Left ventricle myocardium superior (tissue), 1 donor: ENCODE measurements around the gene CRYBB1. TPM values are rescaled to one million over a fixed set of nuclear protein-coding genes. Genes with fewer than 3 reads are reported as not detected.
"Not testable (repeated sequence)": the region's sequence is repeated elsewhere in the genome, so short reads cannot be mapped to it uniquely, and the experiment has no call there.

Experiments used
- ATAC-seq: fragments of 200-7000 bp; cut with Tn5 transposase; one replicate; pipeline ENCODE4 v1.9.1; 2020; ENCODE audit warnings: mild to moderate bottlenecking, moderate library complexity
- DNase-seq: peaks from one replicate; pipeline ENCODE4 v3.0.0-alpha.2; 2020
- intact Hi-C: fragments of 100-400 bp; cut with micrococcal nuclease; formaldehyde crosslinking; loops from one replicate; pipeline ENCODE4 v1.11.0; 2022
- total RNA-seq: library from RNA; stranded (reverse); fragmentation: NEBNext Ultra II Directional; extraction: Animal tissue kit (Norgen Biotek cat#: 25700); gene quantifications from one replicate; pipeline ENCODE4 v1.2.1, GENCODE V29; 2021
- donor health status: DM: no; HTN: yes; CAD: no; lungs with severe emphysema.

Gene CRYBB1
- total RNA-seq, 1 donor from 2014 or later = 0.64 TPM

DNA sequence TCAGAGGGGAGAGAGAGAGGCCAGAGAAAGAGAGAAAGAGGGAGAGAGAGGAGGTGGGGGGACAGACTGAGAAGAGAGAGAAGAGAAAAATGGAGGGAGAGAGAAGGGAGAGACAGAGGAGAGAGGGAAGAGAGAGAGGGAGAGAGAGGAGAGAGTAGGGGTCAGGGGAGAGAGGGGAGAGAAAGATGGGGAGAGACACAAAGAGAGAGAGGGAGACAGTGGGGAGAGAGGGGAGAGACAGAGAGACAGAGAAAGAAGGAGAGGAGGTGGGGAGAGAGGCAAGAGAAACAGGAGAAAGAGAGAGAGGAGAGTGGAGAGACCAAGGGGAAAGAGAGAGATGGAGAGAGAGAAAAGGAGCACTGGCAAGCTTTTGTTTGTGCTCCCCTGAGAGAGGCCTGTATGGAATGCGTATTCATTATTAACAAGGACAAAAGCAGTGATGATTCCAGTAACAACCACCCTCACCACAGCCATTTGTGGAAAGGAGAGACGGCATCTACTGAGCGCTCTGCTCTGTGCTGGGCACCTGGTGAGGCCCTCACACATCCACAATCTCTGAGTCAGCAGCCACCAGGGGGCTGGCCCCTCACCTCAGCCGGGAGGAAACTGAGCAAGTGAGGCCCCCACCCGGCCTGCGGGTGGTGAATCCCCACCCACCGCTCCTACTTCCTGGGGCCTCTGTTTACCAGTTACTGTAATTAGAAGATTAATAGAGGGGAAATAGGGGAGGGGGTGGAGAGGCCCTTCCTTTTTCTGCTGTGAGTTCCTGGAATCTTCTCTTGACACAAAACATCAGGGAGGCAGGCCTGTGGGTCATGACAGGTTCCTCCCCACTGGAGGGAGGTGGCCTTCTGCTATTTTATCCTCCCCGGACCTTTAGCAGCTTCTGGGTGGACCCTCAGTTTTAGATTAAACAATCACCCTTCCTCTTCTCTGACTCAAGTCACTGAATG, 24.9 kb upstream of the CRYBB1 start:
- DNase-seq = peak; percentile 59
- intact Hi-C loops = no loop called here
- ATAC-seq = peak; percentile 43

- no peak for DNase-seq
- intact Hi-C loops = no loop called here
- no peak for ATAC-seq
These were observed 18.5 kb upstream of the CRYBB1 start for GRCh38 chr22:26636296-26636695.

DNA sequence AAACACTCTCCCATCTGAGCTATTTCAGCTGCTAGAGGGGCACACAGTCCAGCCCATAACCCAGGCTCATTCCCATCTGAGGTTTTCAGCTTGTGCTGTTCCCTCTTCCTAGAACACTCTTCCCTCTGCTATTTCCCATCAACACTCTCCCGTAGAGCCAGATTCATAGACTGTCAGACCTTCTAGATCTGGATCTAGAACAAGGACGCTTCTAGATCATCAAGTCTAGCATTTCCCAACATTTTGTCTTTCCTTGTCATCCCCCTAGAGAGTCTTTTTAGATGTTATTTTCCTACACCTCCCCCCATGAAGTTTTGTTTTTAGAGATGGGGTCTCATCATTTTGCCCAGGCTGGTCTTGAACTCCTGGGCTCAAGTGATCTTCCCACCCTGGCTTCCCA, 17.3 kb upstream of the CRYBB1 start:
- no peak for ATAC-seq

DNA sequence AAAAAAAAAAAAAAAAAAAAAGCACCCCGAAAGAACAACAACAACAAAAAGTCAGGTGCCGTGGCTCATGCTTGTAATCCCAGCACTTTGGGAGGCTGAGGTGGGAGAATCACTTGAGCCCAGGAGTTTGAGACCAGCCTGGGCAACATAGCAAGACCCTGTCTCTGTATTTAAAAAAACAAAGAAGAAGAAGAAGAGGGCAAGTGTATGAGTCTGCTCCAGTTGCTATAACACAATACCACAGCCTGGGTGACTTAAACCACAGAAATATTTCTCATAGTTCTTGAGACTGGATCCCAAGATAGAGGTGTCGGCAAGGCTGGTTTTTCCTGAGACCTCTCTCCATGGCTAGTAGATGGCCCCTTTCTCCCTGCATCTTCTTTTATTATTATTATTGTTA, 16.4 kb upstream of the CRYBB1 start:
- DNase-seq (no peak), ATAC-seq (no peak)
- intact Hi-C loops = no loop called here

More for the DNA sequence above, 17.3 kb upstream of the CRYBB1 start:
- intact Hi-C loops = no loop called here
- DNase-seq = no peak

GRCh38 chr22:26632422-26633155, 14.8 kb upstream of the CRYBB1 start:
- intact Hi-C loops = no loop called here

GRCh38 chr22:26631282-26631681, 13.5 kb upstream of the CRYBB1 start:
- ATAC-seq = no peak
- DNase-seq = no peak
- intact Hi-C loops = no loop called here

More at GRCh38 chr22:26632422-26633155, 14.8 kb upstream of the CRYBB1 start:
- DNase-seq = no peak
- peak; percentile 78 for ATAC-seq

- intact Hi-C loops = no loop called here
- no peak for ATAC-seq
- peak; percentile 42 for DNase-seq
These were observed 12.3 kb upstream of the CRYBB1 start for GRCh38 chr22:26629988-26630761.

GRCh38 chr22:26624803-26625202, 7.0 kb upstream of the CRYBB1 start:
- no peak for ATAC-seq
- intact Hi-C loops = no loop called here
- no peak for DNase-seq

- intact Hi-C loops = no loop called here
- no peak for DNase-seq
These were observed 6.2 kb upstream of the CRYBB1 start for GRCh38 chr22:26623984-26624383.

GRCh38 chr22:26621663-26622062, 3.8 kb upstream of the CRYBB1 start, which contains the start of gene CRYBA4:
TSS of gene CRYBA4 (plus strand) at chr22:26621963. CDS start at chr22:26622597, 634 bp downstream.
- DNase-seq (no peak), ATAC-seq (no peak)
- intact Hi-C loops = no loop called here

More at GRCh38 chr22:26623984-26624383, 6.2 kb upstream of the CRYBB1 start:
- no peak for ATAC-seq

DNA sequence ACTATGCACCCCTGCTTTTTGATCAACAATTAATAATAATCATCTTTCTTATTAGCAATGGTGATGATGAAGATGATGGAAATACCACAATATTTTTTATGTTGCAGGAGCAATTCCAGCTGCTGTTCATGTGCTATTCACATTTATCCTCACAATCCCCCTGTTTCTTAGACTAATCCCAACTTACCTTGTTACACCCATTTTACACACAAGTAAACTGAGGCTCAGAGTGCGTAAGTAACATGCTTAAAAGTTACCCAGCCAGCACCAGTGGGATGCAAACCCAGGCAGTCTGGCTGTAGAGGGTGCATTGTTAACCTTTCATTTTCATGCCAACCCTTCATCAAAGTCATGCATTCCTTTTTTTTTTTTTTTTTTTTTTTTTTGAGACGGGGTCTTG, 2.4 kb upstream of the CRYBB1 start:
- intact Hi-C loops = no loop called here
- no peak for ATAC-seq
- DNase-seq = no peak

- intact Hi-C loops = no loop called here
- ATAC-seq = peak; percentile 55
- peak; percentile 32 for DNase-seq
These were observed 1.7 kb upstream of the CRYBB1 start for GRCh38 chr22:26619510-26619909.

DNA sequence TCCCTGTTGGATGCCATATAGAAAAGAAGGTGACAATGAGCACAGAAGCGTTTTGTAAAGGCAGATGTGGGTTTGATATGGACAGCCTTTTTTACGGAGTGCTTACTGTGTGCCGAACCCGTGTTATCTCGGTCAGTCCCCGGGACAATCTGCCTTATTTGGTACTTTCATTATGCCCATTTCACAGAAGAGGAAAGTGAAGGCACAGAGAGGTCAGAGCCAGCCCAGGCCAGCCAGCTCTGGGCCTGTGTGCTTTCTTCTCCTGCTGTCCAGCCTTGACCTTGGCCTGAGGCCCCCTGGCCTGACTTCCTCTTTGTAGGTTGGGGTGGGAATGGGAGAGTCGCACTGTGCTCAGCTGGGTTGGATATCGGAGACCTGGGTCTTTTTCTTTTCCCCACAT, 628 bp upstream of the CRYBB1 start:
- DNase-seq (no peak), ATAC-seq (no peak)
- intact Hi-C loops = no loop called here

GRCh38 chr22:26616650-26617049, 1.2 kb downstream of the CRYBB1 start:
- ATAC-seq (no peak), DNase-seq (no peak)
- intact Hi-C loops = no loop called here

DNA sequence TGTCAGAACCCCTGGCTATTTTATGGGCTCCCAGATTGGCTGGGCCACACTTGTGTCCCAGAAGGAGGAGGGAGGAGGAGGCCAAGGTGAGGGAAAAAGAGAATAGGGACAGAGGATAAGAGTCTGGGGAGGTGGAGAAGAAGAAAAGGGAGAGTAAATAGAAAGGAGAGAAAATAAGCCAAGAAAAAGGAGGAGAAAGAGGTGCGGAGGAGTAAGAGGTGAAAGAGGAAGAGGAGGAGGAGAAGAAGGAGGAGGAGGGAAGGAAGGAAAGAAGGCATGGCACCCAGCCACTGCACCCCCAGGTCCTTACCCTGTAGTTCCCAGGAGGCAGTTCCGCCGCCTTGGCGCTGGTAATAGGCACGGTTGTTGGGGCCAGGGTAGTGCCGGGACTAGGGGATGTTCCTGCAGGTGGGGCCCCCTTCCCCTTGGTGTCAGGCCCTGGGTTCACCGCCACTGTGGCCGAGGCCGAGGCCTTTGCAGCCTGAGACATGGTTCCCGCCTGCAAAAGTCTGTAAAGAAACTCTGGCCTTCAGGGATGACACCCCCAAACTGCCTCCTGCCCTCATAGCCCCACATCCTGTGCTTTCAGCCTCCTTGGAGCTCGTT, 1.9 kb downstream of the CRYBB1 start:
- DNase-seq = no peak
- intact Hi-C loops = no loop called here
- ATAC-seq = no peak

DNA sequence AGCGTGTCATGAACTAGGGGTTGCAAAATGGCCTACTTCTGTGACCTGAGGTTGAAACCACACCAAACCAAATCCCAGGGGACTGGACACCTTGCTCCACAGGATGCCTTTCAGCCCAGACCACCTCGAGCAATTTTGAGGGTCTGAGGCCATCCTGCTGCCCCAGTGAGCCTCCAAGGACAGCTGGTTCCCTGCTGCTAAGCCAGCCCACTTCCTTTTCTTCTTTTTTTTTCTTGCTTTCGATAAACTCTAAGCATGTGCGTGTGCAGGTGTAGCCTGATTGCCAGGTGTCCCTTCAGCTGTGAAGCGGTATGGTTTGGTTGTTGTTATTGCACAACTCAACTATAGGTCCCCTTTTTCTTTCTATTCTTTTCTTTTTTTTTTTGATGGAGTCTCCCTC, 2.7 kb downstream of the CRYBB1 start:
- DNase-seq (no peak), ATAC-seq (no peak)
- intact Hi-C loops = no loop called here

GRCh38 chr22:26614322-26614721, 3.5 kb downstream of the CRYBB1 start:
- DNase-seq = no peak
- no peak for ATAC-seq
- intact Hi-C loops = no loop called here

DNA sequence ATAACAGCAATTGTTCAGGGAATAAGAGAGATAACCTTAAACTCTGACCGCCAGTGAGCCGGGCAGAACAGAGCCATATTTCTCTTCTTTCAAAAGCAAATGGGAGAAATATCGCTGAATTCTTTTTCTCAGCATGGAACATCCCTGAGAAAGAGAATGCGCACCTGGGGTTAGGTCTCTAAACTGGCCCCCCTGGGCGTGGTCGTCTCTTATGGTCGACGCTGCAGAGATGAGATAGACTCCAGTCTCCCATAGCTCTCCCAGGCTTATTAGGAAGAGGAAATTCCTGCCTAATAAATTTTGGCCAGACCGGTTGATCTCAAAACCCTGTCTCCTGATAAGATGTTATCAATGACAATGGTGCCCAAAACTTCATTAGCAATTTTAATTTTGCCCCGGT, 4.1 kb downstream of the CRYBB1 start:
- intact Hi-C loops, DNase-seq, ATAC-seq: not testable (repeated sequence)

DNA sequence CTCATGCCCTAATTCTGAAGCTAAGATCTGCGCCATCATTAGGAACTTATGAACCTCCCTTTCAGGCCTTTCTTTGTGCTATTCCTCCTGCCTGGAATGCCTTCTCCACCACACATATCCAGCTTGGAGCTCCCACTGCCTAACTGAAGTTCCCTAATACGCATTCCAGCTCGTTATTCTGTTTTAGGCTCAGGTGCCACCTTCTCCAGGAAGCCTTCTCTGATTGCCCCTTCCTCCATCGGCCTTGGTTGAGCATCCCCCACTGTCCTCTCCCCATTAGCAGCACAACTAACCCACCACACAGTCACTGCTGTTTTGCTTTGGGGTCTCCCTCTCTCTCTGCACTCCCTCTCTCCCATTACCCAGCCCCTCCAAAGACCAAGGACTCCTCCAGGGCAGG, 5.2 kb downstream of the CRYBB1 start:
- ATAC-seq = no peak
- DNase-seq = no peak
- intact Hi-C loops = no loop called here
